Sigmoid colon (tissue), 7 donors: ENCODE data around the gene VPS35L. TPM values are rescaled to one million over a fixed set of nuclear protein-coding genes. Genes with fewer than 3 reads are reported as not detected.

ENCODE experiments used
- DNase-seq: peaks from one replicate; pipeline ENCODE4 v3.0.0-alpha.2; 2019
- H3K27ac ChIP-seq, 4 donors: fragments of 200-600 bp; sonication (generic); one replicate each; pipeline ENCODE4 v1.5.1; 2016 to 2019; ENCODE audit warnings: mild to moderate bottlenecking in 1 of 4
- H3K27me3 ChIP-seq, 3 donors: fragments of 200-600 bp; sonication (generic); one replicate each; pipeline ENCODE4 v1.5.1; 2019; ENCODE audit warnings: mild to moderate bottlenecking in 1 of 3
- H3K36me3 ChIP-seq, 4 donors: fragments of 200-600 bp; sonication (generic); one replicate each; pipeline ENCODE4 v1.5.1; 2016 to 2019
- H3K4me1 ChIP-seq, 4 donors: fragments of 200-600 bp; sonication (generic); one replicate each; pipeline ENCODE4 v1.5.1; 2017 to 2019
- H3K4me3 ChIP-seq, 4 donors: fragments of 200-600 bp; sonication (generic); one replicate each; pipeline ENCODE4 v1.5.1; 2017 to 2019; ENCODE audit warnings: mild to moderate bottlenecking in 2 of 4, moderate library complexity in 1 of 4
- H3K9me3 ChIP-seq, 4 donors: fragments of 200-600 bp in 3 of 4; sonication (generic) in 3 of 4; one replicate each; pipeline versions ENCODE4 v1.5.1 to v1.6.1; 2013 to 2019
- EP300 ChIP-seq, 4 donors: sonication (generic); formaldehyde crosslinking; IDR thresholded peaks; one replicate each; pipeline ENCODE4 v1.6.1; 2017; ENCODE audit warnings: antibody characterized with exemption in 4 of 4
- POLR2A ChIP-seq, 2 donors: fragments of 450-650 bp; IDR thresholded peaks; one replicate each; pipeline ENCODE4 v1.6.1; 2016; ENCODE audit warnings: antibody characterized with exemption in 2 of 2, mild to moderate bottlenecking in 2 of 2, moderate library complexity in 2 of 2
- POLR2AphosphoS5 ChIP-seq, 4 donors: sonication (generic); formaldehyde crosslinking; IDR thresholded peaks; one replicate each; pipeline ENCODE4 v1.6.1; 2017; ENCODE audit warnings: antibody characterized with exemption in 4 of 4
- WGBS, 2 donors: extraction: QIAGEN DNeasy Blood & Tissue Kit; methylation state at CpG; one replicate each; pipeline ENCODE4 v1.1.7; 2013; 5-methylcytosine and 5-hydroxymethylcytosine counted together
- intact Hi-C: fragments of 100-400 bp; cut with DNase I; formaldehyde crosslinking; loops from one replicate; pipeline ENCODE4 v1.15.1; 2023
- polyA plus RNA-seq, 3 donors: library from polyadenylated mRNA; stranded (reverse); fragments of 200-250 nt; gene quantifications; one replicate each; pipeline ENCODE4 v1.2.3, GENCODE V29; 2013
- total RNA-seq, 4 donors: library from RNA; depleted of rRNA; stranded (reverse); fragments of >200 nt; gene quantifications; one replicate each; pipeline ENCODE4 v1.1.0, GENCODE V29; 2016
- TF ChIP-seq, protein P1 (sequence below), 4 experiments: fragments of 450-650 bp in 3 of 4; fragments of 200-600 bp in 1 of 4; IDR thresholded peaks; one replicate each; pipeline ENCODE4 v1.5.1; 2016 to 2019; ENCODE audit warnings: antibody characterized with exemption in 4 of 4, mild to moderate bottlenecking in 3 of 4, moderate library complexity in 2 of 4
- donor health status: healthy with polysubstance abuse.
- donor health status: Bipolar disorder and iron deficiency.
- donor health status: healthy.

The VPS35L gene
- total and polyA plus RNA-seq, 7 donors: 21.6 to 53.7 (median 41.8) TPM

DNA sequence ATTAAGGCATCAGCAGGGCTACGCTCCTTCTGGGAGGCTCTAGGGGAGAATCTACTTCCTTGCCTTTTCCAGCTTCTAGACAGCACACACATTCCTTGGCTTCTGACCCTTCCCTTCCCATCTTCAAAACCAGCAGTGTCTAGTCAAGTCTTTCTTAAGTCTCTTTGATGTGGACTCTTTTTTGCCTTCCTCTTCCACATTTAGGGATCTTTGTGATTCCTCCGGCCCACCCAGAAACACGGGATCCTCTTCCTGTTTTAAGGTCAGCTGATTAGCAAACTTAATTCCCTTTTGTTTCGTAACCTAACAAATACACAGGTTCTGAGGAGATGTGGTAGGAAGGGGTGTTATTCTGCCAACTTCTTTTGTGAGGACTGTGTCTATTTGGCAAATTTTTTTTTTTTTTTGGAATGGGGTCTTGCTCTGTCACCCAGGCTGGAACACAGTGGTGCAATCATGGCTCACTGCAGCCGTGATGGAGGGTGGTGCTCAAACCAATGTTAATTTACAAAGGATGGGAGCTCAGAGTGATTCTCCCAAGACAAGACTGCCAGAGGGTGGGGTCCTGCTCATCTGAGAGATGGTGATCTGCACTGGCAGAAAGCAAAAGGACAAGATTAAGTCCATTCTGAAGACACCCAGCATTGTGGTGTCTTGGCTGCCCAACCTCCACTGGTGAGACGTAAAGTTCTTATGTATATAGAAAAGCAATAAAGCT, 147.8 kb downstream of the VPS35L start:
- H3K27ac ChIP-seq: peak overlapping the region in 2 of 4 donors; percentile 10 to 77
- DNase-seq: no peak
- H3K27me3 ChIP-seq: no peaks in the 10 kb centered on the region
- H3K4me1 ChIP-seq: peaks cover 0 to 15% (median 5%) of the 10 kb centered on the region in 4 donors
- H3K36me3 ChIP-seq: peaks cover 12 to 90% (median 43%) of the 10 kb centered on the region in 4 donors
- TF ChIP-seq POLR2AphosphoS5 (IDR thresholded peaks at IDR 0.05): peak in 1 of 4 donors; percentile 18
- TF ChIP-seq EP300 (IDR thresholded peaks at IDR 0.05): no peak
- intact Hi-C loops: no loop called here
- no peak overlapping the region for H3K4me3 ChIP-seq
- no peaks in the 10 kb centered on the region for H3K9me3 ChIP-seq
- WGBS, 2 donors: 79 to 88% methylated on average over 6 of the region's 6 CpGs

DNA sequence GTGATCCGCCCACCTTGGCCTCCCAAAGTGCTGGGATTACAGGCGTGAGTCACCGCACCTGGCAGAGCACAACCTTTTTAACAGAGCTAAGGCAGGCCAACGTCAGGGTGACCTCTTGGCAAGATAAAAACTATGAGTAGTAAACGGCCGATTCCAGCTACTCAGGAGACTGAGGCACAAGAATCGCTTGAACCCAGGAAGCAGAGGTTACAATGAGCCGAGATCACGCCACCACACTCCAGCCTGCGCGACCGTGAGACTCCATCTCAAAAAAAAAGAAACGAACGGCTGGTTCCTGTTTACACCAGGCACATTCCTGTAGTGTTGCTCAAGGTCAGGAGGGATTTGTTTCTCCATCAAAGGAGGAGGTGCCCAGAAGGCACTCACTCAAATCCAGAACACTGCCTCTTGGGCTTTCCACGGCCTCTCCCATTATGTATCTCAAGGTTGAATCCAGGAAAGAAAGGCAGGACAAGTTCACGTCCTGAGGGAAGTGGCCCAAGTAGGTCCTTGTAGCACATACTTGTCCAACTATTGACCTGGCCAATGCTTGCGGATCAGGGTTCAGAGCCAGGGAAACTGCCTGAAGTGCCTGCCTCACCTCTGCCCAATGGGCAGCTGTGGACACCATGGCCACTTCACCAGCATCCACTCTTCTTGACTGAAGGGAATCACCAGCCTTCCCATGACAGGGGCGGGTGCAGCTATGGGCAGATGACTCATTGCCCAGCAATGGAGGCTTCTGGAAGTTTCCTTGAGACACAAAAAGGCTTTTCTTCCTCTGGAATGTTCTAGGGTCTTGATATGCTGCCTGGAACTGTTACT, 149.0 kb downstream of the VPS35L start:
- H3K36me3 ChIP-seq: peaks cover 12 to 90% (median 37%) of the 10 kb centered on the region in 4 donors
- peaks cover 0 to 15% (median 5%) of the 10 kb centered on the region in 4 donors for H3K4me1 ChIP-seq
- H3K27ac ChIP-seq: peak overlapping the region; percentile 7 to 77 (median 40)
- intact Hi-C loops: no loop called here
- no peaks in the 10 kb centered on the region for H3K9me3 ChIP-seq
- WGBS, 2 donors: 84% methylated on average over 18 of the region's 18 CpGs
- H3K4me3 ChIP-seq: no peak overlapping the region
- DNase-seq: peak; percentile 69
- TF ChIP-seq POLR2AphosphoS5 (IDR thresholded peaks at IDR 0.05) (peak in 2 of 4 donors; percentile 7 to 50), POLR2A (IDR thresholded peaks at IDR 0.05) (no peak)
- no peaks in the 10 kb centered on the region for H3K27me3 ChIP-seq

DNA sequence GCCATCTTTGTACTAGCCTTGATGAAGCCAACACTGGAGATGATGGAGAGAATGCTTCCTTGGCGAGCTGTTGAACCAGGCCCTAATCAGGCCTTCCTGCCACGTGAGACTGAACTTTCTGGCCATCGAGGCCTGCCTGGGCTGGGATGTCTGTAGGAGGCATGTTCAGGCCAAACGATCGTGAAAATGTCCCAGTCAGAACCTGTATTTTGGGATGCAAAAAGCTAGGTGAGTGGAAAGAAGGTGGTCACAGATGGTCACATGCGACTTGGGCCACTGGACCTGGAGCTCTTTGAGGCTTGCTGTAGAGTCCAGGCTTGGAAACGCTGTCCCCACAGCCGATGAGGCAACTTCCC, 149.6 kb downstream of the VPS35L start:
- intact Hi-C loops: no loop called here
- TF ChIP-seq POLR2AphosphoS5 (IDR thresholded peaks at IDR 0.05) (no peak), EP300 (IDR thresholded peaks at IDR 0.05) (no peak), POLR2A (IDR thresholded peaks at IDR 0.05) (no peak)
- TF ChIP-seq, protein P1, sequence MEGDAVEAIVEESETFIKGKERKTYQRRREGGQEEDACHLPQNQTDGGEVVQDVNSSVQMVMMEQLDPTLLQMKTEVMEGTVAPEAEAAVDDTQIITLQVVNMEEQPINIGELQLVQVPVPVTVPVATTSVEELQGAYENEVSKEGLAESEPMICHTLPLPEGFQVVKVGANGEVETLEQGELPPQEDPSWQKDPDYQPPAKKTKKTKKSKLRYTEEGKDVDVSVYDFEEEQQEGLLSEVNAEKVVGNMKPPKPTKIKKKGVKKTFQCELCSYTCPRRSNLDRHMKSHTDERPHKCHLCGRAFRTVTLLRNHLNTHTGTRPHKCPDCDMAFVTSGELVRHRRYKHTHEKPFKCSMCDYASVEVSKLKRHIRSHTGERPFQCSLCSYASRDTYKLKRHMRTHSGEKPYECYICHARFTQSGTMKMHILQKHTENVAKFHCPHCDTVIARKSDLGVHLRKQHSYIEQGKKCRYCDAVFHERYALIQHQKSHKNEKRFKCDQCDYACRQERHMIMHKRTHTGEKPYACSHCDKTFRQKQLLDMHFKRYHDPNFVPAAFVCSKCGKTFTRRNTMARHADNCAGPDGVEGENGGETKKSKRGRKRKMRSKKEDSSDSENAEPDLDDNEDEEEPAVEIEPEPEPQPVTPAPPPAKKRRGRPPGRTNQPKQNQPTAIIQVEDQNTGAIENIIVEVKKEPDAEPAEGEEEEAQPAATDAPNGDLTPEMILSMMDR (IDR thresholded peaks at IDR 0.05): no peak
- no peak overlapping the region for H3K4me3 ChIP-seq
- H3K36me3 ChIP-seq: peaks cover 12 to 88% (median 33%) of the 10 kb centered on the region in 4 donors
- peak; percentile 55 for DNase-seq
- 96% methylated on average over 8 of the region's 8 CpGs for WGBS, 2 donors
- peaks cover 0 to 12% (median 2%) of the 10 kb centered on the region in 4 donors for H3K4me1 ChIP-seq
- H3K27ac ChIP-seq: peak overlapping the region; percentile 7 to 77 (median 40)
- no peaks in the 10 kb centered on the region for H3K9me3 ChIP-seq
- no peaks in the 10 kb centered on the region for H3K27me3 ChIP-seq

GRCh38 chr16:19705843-19706242, 150.3 kb downstream of the VPS35L start:
- TF ChIP-seq POLR2AphosphoS5 (IDR thresholded peaks at IDR 0.05) (no peak), EP300 (IDR thresholded peaks at IDR 0.05) (no peak), POLR2A (IDR thresholded peaks at IDR 0.05) (no peak)
- TF ChIP-seq, protein P1 (IDR thresholded peaks at IDR 0.05): no peak
- H3K9me3 ChIP-seq: no peaks in the 10 kb centered on the region
- 90 to 93% methylated on average over 5 of the region's 5 CpGs for WGBS, 2 donors
- DNase-seq: peak; percentile 37
- no peak overlapping the region for H3K4me3 ChIP-seq
- intact Hi-C loops: no loop called here
- no peaks in the 10 kb centered on the region for H3K27me3 ChIP-seq
- H3K36me3 ChIP-seq: peaks cover 12 to 86% (median 32%) of the 10 kb centered on the region in 4 donors
- peak overlapping the region in 1 of 4 donors; percentile 77 for H3K27ac ChIP-seq
- peaks cover 0 to 5% (median 0%) of the 10 kb centered on the region in 4 donors for H3K4me1 ChIP-seq

DNA sequence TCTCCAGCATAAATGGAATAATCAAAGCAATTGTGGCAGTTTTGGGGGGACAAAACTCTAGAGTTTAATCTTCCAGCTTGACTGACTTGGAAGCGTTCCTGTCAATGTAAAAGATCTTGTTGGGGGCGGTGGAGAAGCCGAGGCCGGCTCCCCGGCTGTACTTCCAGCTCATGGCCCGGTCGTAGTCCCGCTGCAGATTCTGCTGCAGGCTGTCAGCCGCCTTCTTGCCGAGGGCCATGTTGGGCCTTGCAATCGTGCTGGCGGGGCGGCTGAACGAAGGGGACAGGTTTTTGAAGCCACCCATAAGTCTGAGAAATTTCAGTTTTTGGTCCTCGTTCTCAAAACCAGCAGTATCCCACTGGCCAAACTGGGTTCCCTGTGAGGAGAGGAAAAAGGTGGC, 151.3 kb downstream of the VPS35L start:
- peaks cover 12 to 79% (median 28%) of the 10 kb centered on the region in 4 donors for H3K36me3 ChIP-seq
- no peak for TF ChIP-seq POLR2A (IDR thresholded peaks at IDR 0.05)
- TF ChIP-seq POLR2AphosphoS5 (IDR thresholded peaks at IDR 0.05): no peak
- no peak for TF ChIP-seq EP300 (IDR thresholded peaks at IDR 0.05)
- TF ChIP-seq, protein P1 (IDR thresholded peaks at IDR 0.05): no peak
- 97 to 98% methylated on average over 15 of the region's 15 CpGs for WGBS, 2 donors
- H3K4me3 ChIP-seq: no peak overlapping the region
- intact Hi-C loops: no loop called here
- no peaks in the 10 kb centered on the region for H3K9me3 ChIP-seq
- peak; percentile 54 for DNase-seq
- H3K27me3 ChIP-seq: no peaks in the 10 kb centered on the region
- peaks cover 0 to 5% (median 0%) of the 10 kb centered on the region in 4 donors for H3K4me1 ChIP-seq
- no peak overlapping the region for H3K27ac ChIP-seq
